MCF 10A (cell line): Measurements from ENCODE around the gene PPT2. TPM values are rescaled to one million over a fixed set of nuclear protein-coding genes. Genes with fewer than 3 reads are reported as not detected.

ENCODE experiments used
- Bru-seq: library from RNA; stranded (reverse); fragments of 400-500 nt; gene quantifications from one replicate; lab custom pipeline; 2021; lab: Mats Ljungman, UMichigan
- BruChase-seq, 2 experiments: library from RNA; stranded (reverse); fragments of 400-500 nt; gene quantifications; one replicate each; lab custom pipeline; 2021; lab: Mats Ljungman, UMichigan
- BruUV-seq: library from RNA; stranded (reverse); fragments of 400-500 nt; replicated peaks from 2 replicates; lab custom pipeline; 2021; lab: Mats Ljungman, UMichigan
- CTCF ChIA-PET: fragments of 300-600 bp; sonication (Branson Sonifier 250); formaldehyde crosslinking; extraction: SDS; loops from one replicate; lab custom pipeline; 2021; ENCODE audit warnings: antibody characterized with exemption, inconsistent platforms; lab: Yijun Ruan, JAX
- POLR2A ChIA-PET: fragments of 300-600, 350-650 bp; sonication (Branson Sonifier 250); formaldehyde crosslinking; extraction: SDS; loops from one replicate; lab custom pipeline; 2020; ENCODE audit warnings: antibody characterized with exemption, inconsistent platforms; lab: Yijun Ruan, JAX
- DNase-seq: peaks from one replicate; pipeline ENCODE4 v3.0.0-alpha.2; 2018; ENCODE audit not compliant: unreplicated experiment
- H3K27ac Mint-ChIP-seq: one replicate; pipeline ENCODE4 v1.8.0; 2022; ENCODE audit warnings: mild to moderate bottlenecking, low read depth, mixed read lengths; ENCODE audit not compliant: unreplicated experiment
- H3K27me3 Mint-ChIP-seq: one replicate; pipeline ENCODE4 v1.8.0; 2022; ENCODE audit warnings: mixed read lengths; ENCODE audit not compliant: insufficient read depth, unreplicated experiment
- H3K36me3 Mint-ChIP-seq: one replicate; pipeline ENCODE4 v1.8.0; 2022; ENCODE audit warnings: mild to moderate bottlenecking, moderate library complexity, mixed read lengths; ENCODE audit not compliant: insufficient read depth, unreplicated experiment
- H3K4me1 Mint-ChIP-seq: one replicate; pipeline ENCODE4 v1.8.0; 2022; ENCODE audit warnings: mixed read lengths; ENCODE audit not compliant: insufficient read depth, unreplicated experiment
- H3K4me3 Mint-ChIP-seq: one replicate; pipeline ENCODE4 v1.8.0; 2022; ENCODE audit warnings: mild to moderate bottlenecking, moderate library complexity, mixed read lengths; ENCODE audit not compliant: unreplicated experiment
- H3K9me3 Mint-ChIP-seq: one replicate; pipeline ENCODE4 v1.8.0; 2022; ENCODE audit warnings: mixed read lengths; ENCODE audit not compliant: unreplicated experiment
- CTCF ChIP-seq: fragments of 200-600 bp; IDR thresholded peaks from one replicate; pipeline ENCODE4 v1.8.0; 2022; ENCODE audit warnings: antibody characterized with exemption, mild to moderate bottlenecking; ENCODE audit not compliant: unreplicated experiment
- intact Hi-C: fragments of 100-400 bp; cut with micrococcal nuclease; formaldehyde crosslinking; loops from 2 replicates; pipeline ENCODE4 v1.14.1; 2022
- long read RNA-seq: library from polyadenylated mRNA; stranded (forward); transcript quantifications from one replicate; pipeline ENCODE4 v2.0.0, GENCODE V29; 2022
- total RNA-seq: library from RNA; stranded (reverse); gene quantifications from 2 replicates; pipeline ENCODE4 v1.2.3, GENCODE V29; 2022

Gene PPT2
- 3.7 and 5.4 TPM in 2 replicates for total RNA-seq
- percentile 39 among the genes with signal in this experiment for Bru-seq, nascent RNA
- percentile 81 among the genes with signal in this experiment for BruChase-seq, experiment 1, labeled RNA remaining after a 6-hour chase
- percentile 59 among the genes with signal in this experiment for BruChase-seq, experiment 2, labeled RNA remaining after a 2-hour chase
- long read RNA-seq, partial matches to known transcripts: 0 of 1 reads
- long read RNA-seq, other reads (novel, unspliced or antisense): 0 of 1 reads

GRCh38 chr6:32153564-32154513 lies at the start of gene PPT2:
PPT2 (plus strand) TSS chr6:32154141; CDS start chr6:32154595, 454 bp downstream.
- no peaks in the 10 kb centered on the region for H3K9me3 Mint-ChIP-seq
- DNase-seq: peak; percentile 79
- H3K27me3 Mint-ChIP-seq: no peaks in the 10 kb centered on the region
- TSS peak; percentile 46 for BruUV-seq
- ChIA-PET POLR2A (interaction anchor here (0.5 to 1.1 kb wide), 5 partner anchors 13 to 1273 kb away, joined by 3 to 6 read pairs (median 3); partner anchors contain the start of gene FKBPL), CTCF (interaction anchor here (0.6 to 1.1 kb wide), 10 partner anchors 8 to 1495 kb away, joined by 3 to 6 read pairs (median 4); partner anchors contain the start of gene EGFL8)
- H3K4me1 Mint-ChIP-seq: peaks cover 18% of the 10 kb centered on the region
- TF ChIP-seq CTCF: no peak
- peak within 1 kb of the TSS; percentile 83 for H3K27ac Mint-ChIP-seq
- peaks cover 17% of the 10 kb centered on the region for H3K36me3 Mint-ChIP-seq
- peak within 1 kb of the TSS; percentile 86 for H3K4me3 Mint-ChIP-seq
- intact Hi-C loops: loop anchor here (1.0 to 10.0 kb wide), 4 partner anchors 23 to 179 kb away; partner anchors contain the start of gene DXO

GRCh38 chr6:32105433-32105832 lies 48.5 kb upstream of the PPT2 start:
- Mint-ChIP-seq H3K9me3 (peaks cover 9% of the 10 kb centered on the region), H3K27ac (no peak overlapping the region), H3K27me3 (peaks cover 45% of the 10 kb centered on the region), H3K4me3 (no peak overlapping the region), H3K36me3 (peaks cover 6% of the 10 kb centered on the region), H3K4me1 (peaks cover 33% of the 10 kb centered on the region)
- DNase-seq: no peak
- no TSS peak for BruUV-seq
- no peak for TF ChIP-seq CTCF
- CTCF ChIA-PET: interaction anchor here (0.6 kb wide), 1 partner anchor 54 kb away, joined by 3 read pairs; no protein-coding TSS in a partner anchor
- POLR2A ChIA-PET: no interaction called here
- intact Hi-C loops: no loop called here

GRCh38 chr6:32107406-32107805 lies 46.5 kb upstream of the PPT2 start:
- ChIA-PET POLR2A (interaction anchor here (1.2 to 1.3 kb wide), 2 partner anchors 14 to 135 kb away, joined by 3 to 5 read pairs; partner anchors contain the start of gene DXO), CTCF (interaction anchor here (0.7 to 4.7 kb wide), 2 partner anchors 10 to 792 kb away, joined by 3 to 31 read pairs; no protein-coding TSS in a partner anchor)
- peak overlapping the region; percentile 52 for H3K4me3 Mint-ChIP-seq
- peak overlapping the region; percentile 67 for H3K27ac Mint-ChIP-seq
- no peak for TF ChIP-seq CTCF
- intact Hi-C loops: no loop called here
- H3K36me3 Mint-ChIP-seq: peaks cover 14% of the 10 kb centered on the region
- peak; percentile 70 for DNase-seq
- BruUV-seq: no TSS peak
- peaks cover 9% of the 10 kb centered on the region for H3K9me3 Mint-ChIP-seq
- H3K4me1 Mint-ChIP-seq: peaks cover 41% of the 10 kb centered on the region
- peaks cover 45% of the 10 kb centered on the region for H3K27me3 Mint-ChIP-seq
